ENCODE measurements around the gene LIM2. TPM values are rescaled to one million over a fixed set of nuclear protein-coding genes. Genes with fewer than 3 reads are reported as not detected.

The LIM2 gene
- total RNA-seq, 1 donor from 2014 or later, result 0.26 TPM

- H3K4me1 ChIP-seq, result peaks cover 4% of the 10 kb centered on the region
- TF ChIP-seq, protein P1, sequence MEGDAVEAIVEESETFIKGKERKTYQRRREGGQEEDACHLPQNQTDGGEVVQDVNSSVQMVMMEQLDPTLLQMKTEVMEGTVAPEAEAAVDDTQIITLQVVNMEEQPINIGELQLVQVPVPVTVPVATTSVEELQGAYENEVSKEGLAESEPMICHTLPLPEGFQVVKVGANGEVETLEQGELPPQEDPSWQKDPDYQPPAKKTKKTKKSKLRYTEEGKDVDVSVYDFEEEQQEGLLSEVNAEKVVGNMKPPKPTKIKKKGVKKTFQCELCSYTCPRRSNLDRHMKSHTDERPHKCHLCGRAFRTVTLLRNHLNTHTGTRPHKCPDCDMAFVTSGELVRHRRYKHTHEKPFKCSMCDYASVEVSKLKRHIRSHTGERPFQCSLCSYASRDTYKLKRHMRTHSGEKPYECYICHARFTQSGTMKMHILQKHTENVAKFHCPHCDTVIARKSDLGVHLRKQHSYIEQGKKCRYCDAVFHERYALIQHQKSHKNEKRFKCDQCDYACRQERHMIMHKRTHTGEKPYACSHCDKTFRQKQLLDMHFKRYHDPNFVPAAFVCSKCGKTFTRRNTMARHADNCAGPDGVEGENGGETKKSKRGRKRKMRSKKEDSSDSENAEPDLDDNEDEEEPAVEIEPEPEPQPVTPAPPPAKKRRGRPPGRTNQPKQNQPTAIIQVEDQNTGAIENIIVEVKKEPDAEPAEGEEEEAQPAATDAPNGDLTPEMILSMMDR (IDR thresholded peaks at IDR 0.05), result peak; percentile 40
- TF ChIP-seq EZH2phosphoT487 (IDR thresholded peaks at IDR 0.05) (no peak), EZH2 (IDR thresholded peaks at IDR 0.05) (peak; percentile 53)
- no peaks in the 10 kb centered on the region for H3K9me3 ChIP-seq (ENCODE audit: low read depth)
- no peaks in the 10 kb centered on the region for H3K79me2 ChIP-seq (ENCODE audit: low read depth)
- peaks cover 8% of the 10 kb centered on the region for H3K4me1 Mint-ChIP-seq
- H3K27ac Mint-ChIP-seq, result no peak overlapping the region
- H2AFZ ChIP-seq (replicated peaks), result peak overlapping the region; percentile 92
- H3K4me2 ChIP-seq, result peak overlapping the region; percentile 89
- H3K4me3 Mint-ChIP-seq, result peak overlapping the region; percentile 93
- no peaks in the 10 kb centered on the region for H4K20me1 ChIP-seq (ENCODE audit: low read depth)
- no peak overlapping the region for H3K27ac ChIP-seq
- H3F3A ChIP-seq (ENCODE audit: low read depth), result peaks cover 6% of the 10 kb centered on the region
- peak overlapping the region; percentile 85 for H3K4me3 ChIP-seq
- H3K27me3 Mint-ChIP-seq (ENCODE audit: insufficient read depth, low read depth), result peaks cover 6% of the 10 kb centered on the region
- H3K9ac ChIP-seq, result no peak overlapping the region
- no peaks in the 10 kb centered on the region for H3K36me3 ChIP-seq
- H3K27me3 ChIP-seq, result peaks cover 24% of the 10 kb centered on the region
- peaks cover 2% of the 10 kb centered on the region for H3K36me3 Mint-ChIP-seq
- H3K9me3 Mint-ChIP-seq, result no peaks in the 10 kb centered on the region
- DNase-seq (ENCODE audit: low spot score), result peak; percentile 98
These were observed 47.8 kb downstream of the LIM2 start for GRCh38 chr19:51339687-51340656.

- peaks cover 8% of the 10 kb centered on the region for H3K4me1 Mint-ChIP-seq
- H3K79me2 ChIP-seq (ENCODE audit: low read depth), result no peaks in the 10 kb centered on the region
- H3K27ac Mint-ChIP-seq, result peak overlapping the region; percentile 17
- no peaks in the 10 kb centered on the region for H3K36me3 Mint-ChIP-seq
- H3K4me3 Mint-ChIP-seq, result peak overlapping the region; percentile 93
- H3K9me3 Mint-ChIP-seq, result no peaks in the 10 kb centered on the region
- H3K36me3 ChIP-seq, result no peaks in the 10 kb centered on the region
- H3K9ac ChIP-seq, result no peak overlapping the region
- H3K27ac ChIP-seq, result no peak overlapping the region
- H3K4me2 ChIP-seq, result peak overlapping the region; percentile 74
- peak overlapping the region; percentile 92 for H2AFZ ChIP-seq (replicated peaks)
- peaks cover 4% of the 10 kb centered on the region for H3K4me1 ChIP-seq
- H4K20me1 ChIP-seq (ENCODE audit: low read depth), result no peaks in the 10 kb centered on the region
- H3K27me3 ChIP-seq, result peaks cover 24% of the 10 kb centered on the region
- peaks cover 3% of the 10 kb centered on the region for H3K27me3 Mint-ChIP-seq (ENCODE audit: insufficient read depth, low read depth)
- no peaks in the 10 kb centered on the region for H3K9me3 ChIP-seq (ENCODE audit: low read depth)
- DNase-seq (ENCODE audit: low spot score), result peak; percentile 85
- TF ChIP-seq, protein P1 (IDR thresholded peaks at IDR 0.05), result no peak
- TF ChIP-seq EZH2 (IDR thresholded peaks at IDR 0.05) (no peak), EZH2phosphoT487 (IDR thresholded peaks at IDR 0.05) (no peak)
- peaks cover 6% of the 10 kb centered on the region for H3F3A ChIP-seq (ENCODE audit: low read depth)
- peak overlapping the region; percentile 85 for H3K4me3 ChIP-seq
These were observed 48.5 kb downstream of the LIM2 start for GRCh38 chr19:51339313-51339686.

DNA sequence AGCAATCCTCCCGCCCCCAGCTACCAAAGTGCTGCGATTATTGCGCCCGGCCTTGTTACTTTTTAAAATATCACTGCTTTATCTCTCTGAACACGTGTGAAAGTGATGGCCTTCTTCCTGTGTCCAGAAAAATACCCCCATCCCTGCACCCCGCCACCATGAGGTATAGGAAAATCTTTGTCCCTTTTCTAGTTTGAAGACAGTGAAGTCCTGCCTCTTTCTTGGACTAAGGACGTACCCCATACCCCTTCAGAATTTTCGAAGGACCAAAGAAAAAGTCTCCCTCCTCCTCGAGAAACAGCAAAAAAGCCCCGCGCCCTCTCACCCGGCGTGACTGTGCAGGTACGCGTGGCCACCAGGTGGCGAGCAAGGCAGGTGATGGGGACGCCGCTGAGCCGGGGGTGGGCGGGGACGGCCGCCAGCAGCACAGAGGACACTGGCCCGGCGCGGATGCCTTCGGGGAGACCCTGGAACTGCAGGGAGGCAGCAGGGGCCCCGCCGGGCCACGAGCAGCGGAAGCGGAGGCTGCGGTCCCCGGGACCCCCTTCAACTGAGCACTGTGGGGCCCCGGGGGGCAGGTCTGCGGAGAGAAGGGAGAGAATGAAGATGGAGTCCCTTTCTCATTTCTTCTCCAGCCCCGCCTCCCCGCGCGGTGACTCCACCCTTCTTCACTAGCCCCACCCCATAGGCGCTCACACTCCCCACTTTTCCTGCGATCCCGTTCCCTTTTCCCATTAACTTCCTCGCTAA lies 49.0 kb downstream of the LIM2 start:
- no peaks in the 10 kb centered on the region for H3K79me2 ChIP-seq (ENCODE audit: low read depth)
- TF ChIP-seq, protein P1 (IDR thresholded peaks at IDR 0.05), result peak; percentile 92
- no peak for TF ChIP-seq EZH2 (IDR thresholded peaks at IDR 0.05)
- H3K27me3 Mint-ChIP-seq (ENCODE audit: insufficient read depth, low read depth), result peaks cover 3% of the 10 kb centered on the region
- no peak overlapping the region for H3K9ac ChIP-seq
- H3K4me1 Mint-ChIP-seq, result peaks cover 8% of the 10 kb centered on the region
- H3F3A ChIP-seq (ENCODE audit: low read depth), result peaks cover 6% of the 10 kb centered on the region
- peak overlapping the region; percentile 92 for H2AFZ ChIP-seq (replicated peaks)
- H3K4me2 ChIP-seq, result peak overlapping the region; percentile 74
- peak overlapping the region; percentile 85 for H3K4me3 ChIP-seq
- no peak overlapping the region for H3K27ac ChIP-seq
- peak overlapping the region; percentile 17 for H3K27ac Mint-ChIP-seq
- no peaks in the 10 kb centered on the region for H4K20me1 ChIP-seq (ENCODE audit: low read depth)
- H3K4me3 Mint-ChIP-seq, result peak overlapping the region; percentile 93
- H3K4me1 ChIP-seq, result peaks cover 4% of the 10 kb centered on the region
- H3K36me3 Mint-ChIP-seq, result no peaks in the 10 kb centered on the region
- no peaks in the 10 kb centered on the region for H3K36me3 ChIP-seq
- H3K27me3 ChIP-seq, result peaks cover 24% of the 10 kb centered on the region
- H3K9me3 Mint-ChIP-seq, result no peaks in the 10 kb centered on the region
- no peaks in the 10 kb centered on the region for H3K9me3 ChIP-seq (ENCODE audit: low read depth)
- DNase-seq (ENCODE audit: low spot score), result peak; percentile 94
